ENCODE measurements around the gene AJAP1. TPM values are rescaled to one million over a fixed set of nuclear protein-coding genes. Genes with fewer than 3 reads are reported as not detected.
"Not testable (repeated sequence)": the region's sequence is repeated elsewhere in the genome, so short reads cannot be mapped to it uniquely, and the experiment has no call there.

Gene AJAP1
- total RNA-seq, 1 donor = under 0.01 TPM

- DNase-seq (ENCODE audit: low read depth) = no peak
- no peak for TF ChIP-seq CTCF (IDR thresholded peaks at IDR 0.05; ENCODE audit: insufficient read depth, low read length)
- H3K4me3 ChIP-seq (ENCODE audit: low read depth, low read length) = no peak overlapping the region
Measured at GRCh38 chr1:4615138-4615470, 39.3 kb upstream of the AJAP1 start.

- no peak for TF ChIP-seq CTCF (IDR thresholded peaks at IDR 0.05; ENCODE audit: insufficient read depth, low read length)
- DNase-seq (ENCODE audit: low read depth) = no peak
- H3K4me3 ChIP-seq (ENCODE audit: low read depth, low read length) = no peak overlapping the region
Measured at GRCh38 chr1:4615501-4615900, 38.9 kb upstream of the AJAP1 start.

- no peak for DNase-seq (ENCODE audit: low read depth)
- no peak for TF ChIP-seq CTCF (IDR thresholded peaks at IDR 0.05; ENCODE audit: insufficient read depth, low read length)
- H3K4me3 ChIP-seq (ENCODE audit: low read depth, low read length) = no peak overlapping the region
Measured at GRCh38 chr1:4616831-4617465, 37.5 kb upstream of the AJAP1 start.

GRCh38 chr1:4617506-4617905 is 36.9 kb upstream of the AJAP1 start:
- no peak for DNase-seq (ENCODE audit: low read depth)
- H3K4me3 ChIP-seq (ENCODE audit: low read depth, low read length) = no peak overlapping the region
- no peak for TF ChIP-seq CTCF (IDR thresholded peaks at IDR 0.05; ENCODE audit: insufficient read depth, low read length)

- not testable (repeated sequence) for DNase-seq (ENCODE audit: low read depth); H3K4me3 ChIP-seq (ENCODE audit: low read depth, low read length)
Measured at GRCh38 chr1:4618827-4619226, 35.6 kb upstream of the AJAP1 start.

GRCh38 chr1:4621646-4622045 is 32.8 kb upstream of the AJAP1 start:
- DNase-seq (ENCODE audit: low read depth) = no peak
- H3K4me3 ChIP-seq (ENCODE audit: low read depth, low read length) = no peak overlapping the region
- TF ChIP-seq CTCF (IDR thresholded peaks at IDR 0.05; ENCODE audit: insufficient read depth, low read length) = no peak

- DNase-seq (ENCODE audit: low read depth) = no peak
- no peak for TF ChIP-seq CTCF (IDR thresholded peaks at IDR 0.05; ENCODE audit: insufficient read depth, low read length)
- no peak overlapping the region for H3K4me3 ChIP-seq (ENCODE audit: low read depth, low read length)
Measured at GRCh38 chr1:4622821-4623220, 31.6 kb upstream of the AJAP1 start.

Data from fibroblast of the aortic adventitia (primary cell).